Stomach (tissue), 4 donors: Measurements from ENCODE around the gene UBE2D2.

Experiments used
- CTCF ChIP-seq, 7 experiments: fragments of 450-650 bp in 4 of 7; fragments of 200-600 bp in 3 of 7; sonication (generic) in 3 of 7; IDR thresholded peaks; one replicate each; pipeline ENCODE4 v1.5.1; 2016 to 2019; ENCODE audit warnings: antibody characterized with exemption in 7 of 7, control low read depth in 2 of 7, mild to moderate bottlenecking in 1 of 7
- POLR2A ChIP-seq, 4 donors: fragments of 450-650 bp; IDR thresholded peaks; one replicate each; pipeline ENCODE4 v1.6.1; 2016; ENCODE audit warnings: antibody characterized with exemption in 4 of 4, control low read depth in 2 of 4, mild to moderate bottlenecking in 1 of 4, moderate library complexity in 1 of 4

GRCh38 chr5:139658928-139659667, 98.0 kb downstream of the UBE2D2 start:
- TF ChIP-seq POLR2A (IDR thresholded peaks at IDR 0.05): no peak
- TF ChIP-seq CTCF (IDR thresholded peaks at IDR 0.05): no peak
